ENCODE measurements around the gene TM7SF3. TPM values are rescaled to one million over a fixed set of nuclear protein-coding genes. Genes with fewer than 3 reads are reported as not detected.

Gene TM7SF3
- total and polyA plus RNA-seq, 2 donors (not counting 3 experiments of a cell fraction or from before 2014, with no cell fraction given) = 54.8 to 70.7 TPM

GRCh38 chr12:27000961-27001360, 13.2 kb downstream of the TM7SF3 start:
- ChIA-PET CTCF (interaction anchor here (0.8 to 2.3 kb wide), 6 partner anchors 10 to 555 kb away, joined by 3 to 25 read pairs (median 3); partner anchors contain the start of genes MED21 and TM7SF3), POLR2A (no interaction called here)
- Histone ChIP-seq H3K4me3 (replicated peaks in 1 of 3; ENCODE audit: insufficient read depth in 1 of 3, low read depth in 1 of 3, low read length in 3 of 3) (no peak overlapping the region), H3K27me3 (ENCODE audit: control insufficient read depth in 2 of 2, insufficient read depth in 2 of 2, low read length in 2 of 2) (no peaks in the 10 kb centered on the region), H4K20me1 (replicated peaks; ENCODE audit: control insufficient read depth, extremely low read depth, insufficient read depth, low read length) (peaks cover 3% of the 10 kb centered on the region), H3K27ac (ENCODE audit: insufficient read depth, low read depth, low read length) (no peak overlapping the region), H2AFZ (ENCODE audit: low read depth, low read length) (no peak overlapping the region), H3K79me2 (ENCODE audit: control insufficient read depth, insufficient read depth, low read length) (no peaks in the 10 kb centered on the region), H3K9ac (replicated peaks; ENCODE audit: extremely low read depth, insufficient read depth, low read length) (no peak overlapping the region), H3K4me2 (ENCODE audit: insufficient read depth, low read length) (peak overlapping the region; percentile 7), H3K4me1 (ENCODE audit: control insufficient read depth, extremely low read depth, insufficient read depth, low read length) (peaks cover 15% of the 10 kb centered on the region), H3K9me1 (replicated peaks; ENCODE audit: control insufficient read depth, extremely low read depth, insufficient read depth, low read length) (no peaks in the 10 kb centered on the region), H3K36me3 (ENCODE audit: control insufficient read depth in 2 of 2, extremely low read depth in 1 of 2, insufficient read depth in 2 of 2, low read length in 2 of 2) (no peaks in the 10 kb centered on the region), H3K9me3 (replicated peaks; ENCODE audit: control insufficient read depth, insufficient read depth, low read length) (no peaks in the 10 kb centered on the region)
- DNase-seq (ENCODE audit: low read depth, low spot score) (peak; percentile 37), FAIRE-seq (no peak)
- intact Hi-C loops (cut with micrococcal nuclease) (no loop called here), dilution Hi-C loops (cut with MboI; ENCODE audit: extremely low pct_ligation_motif_present, low sequenced_read_pairs) (no loop called here)
- BruUV-seq (replicated peaks) = no TSS peak
- TF ChIP-seq FOS (IDR thresholded peaks at IDR 0.05; ENCODE audit: borderline replicate concordance, insufficient read depth, low read length) = no peak
- no peak for TF ChIP-seq CTCF (IDR thresholded peaks at IDR 0.05; ENCODE audit: extremely low read depth in 1 of 2, insufficient read depth in 1 of 2, low read depth in 1 of 2, low read length in 2 of 2)
- TF ChIP-seq JUN (IDR thresholded peaks at IDR 0.05; ENCODE audit: borderline replicate concordance, insufficient read depth, insufficient read length, low read depth) = peak; percentile 2

DNA sequence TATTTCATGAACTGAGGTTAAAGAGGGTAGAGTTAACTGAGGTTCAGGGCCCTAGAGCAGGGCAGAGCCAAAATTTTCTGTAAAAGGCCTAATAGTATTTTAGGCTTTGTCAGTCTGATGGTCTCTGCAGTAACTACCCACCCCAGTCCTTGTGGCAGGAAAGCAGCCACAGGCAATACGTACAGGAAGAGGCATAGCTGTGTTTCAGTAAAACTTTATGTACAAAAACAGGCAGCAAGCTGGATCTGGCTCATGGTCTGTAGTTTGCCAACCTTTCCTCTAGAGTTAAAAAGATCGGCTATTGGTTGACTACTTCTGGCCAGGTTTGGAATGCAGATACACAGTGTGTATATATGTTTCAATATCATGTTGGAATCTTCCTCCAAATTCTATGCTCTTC, 17.2 kb downstream of the TM7SF3 start:
- Histone ChIP-seq H3K27ac (ENCODE audit: insufficient read depth, low read depth, low read length) (no peak overlapping the region), H3K9me3 (replicated peaks; ENCODE audit: control insufficient read depth, insufficient read depth, low read length) (no peaks in the 10 kb centered on the region), H2AFZ (ENCODE audit: low read depth, low read length) (no peak overlapping the region), H3K4me1 (ENCODE audit: control insufficient read depth, extremely low read depth, insufficient read depth, low read length) (peaks cover 15% of the 10 kb centered on the region), H3K36me3 (ENCODE audit: control insufficient read depth in 2 of 2, extremely low read depth in 1 of 2, insufficient read depth in 2 of 2, low read length in 2 of 2) (peaks cover 4 to 5% of the 10 kb centered on the region in 2 experiments), H3K4me2 (ENCODE audit: insufficient read depth, low read length) (no peak overlapping the region), H3K27me3 (ENCODE audit: control insufficient read depth in 2 of 2, insufficient read depth in 2 of 2, low read length in 2 of 2) (no peaks in the 10 kb centered on the region), H3K9ac (replicated peaks; ENCODE audit: extremely low read depth, insufficient read depth, low read length) (no peak overlapping the region), H3K4me3 (replicated peaks in 1 of 3; ENCODE audit: insufficient read depth in 1 of 3, low read depth in 1 of 3, low read length in 3 of 3) (no peak overlapping the region), H4K20me1 (replicated peaks; ENCODE audit: control insufficient read depth, extremely low read depth, insufficient read depth, low read length) (no peaks in the 10 kb centered on the region), H3K9me1 (replicated peaks; ENCODE audit: control insufficient read depth, extremely low read depth, insufficient read depth, low read length) (no peaks in the 10 kb centered on the region), H3K79me2 (ENCODE audit: control insufficient read depth, insufficient read depth, low read length) (no peaks in the 10 kb centered on the region)
- BruUV-seq (replicated peaks) = no TSS peak
- FAIRE-seq (no peak), DNase-seq (ENCODE audit: low read depth, low spot score) (no peak)
- CTCF ChIA-PET = interaction anchor here (1.1 to 1.5 kb wide), 2 partner anchors 13 to 17 kb away, joined by 3 to 5 read pairs; partner anchors contain the start of gene TM7SF3
- intact Hi-C loops (cut with micrococcal nuclease) = no loop called here
- no peak for TF ChIP-seq MYC (IDR thresholded peaks at IDR 0.05; ENCODE audit: low read depth, low read length)
- TF ChIP-seq FOS (IDR thresholded peaks at IDR 0.05; ENCODE audit: borderline replicate concordance, insufficient read depth, low read length) = no peak
- TF ChIP-seq MAX (IDR thresholded peaks at IDR 0.05; ENCODE audit: insufficient read depth, insufficient read length) = no peak
- no peak for TF ChIP-seq POLR2A (IDR thresholded peaks at IDR 0.05; ENCODE audit: low read depth, low read length)
- no peak for TF ChIP-seq EZH2 (IDR thresholded peaks at IDR 0.05; ENCODE audit: borderline replicate concordance, low read depth, low read length, severe bottlenecking)
- no peak for TF ChIP-seq CTCF (IDR thresholded peaks at IDR 0.05; ENCODE audit: extremely low read depth in 1 of 2, insufficient read depth in 1 of 2, low read depth in 1 of 2, low read length in 2 of 2)
- no peak for TF ChIP-seq POLR2AphosphoS5 (IDR thresholded peaks at IDR 0.05; ENCODE audit: insufficient read depth, low read depth, low read length)
- TF ChIP-seq JUN (IDR thresholded peaks at IDR 0.05; ENCODE audit: borderline replicate concordance, insufficient read depth, insufficient read length, low read depth) = no peak
- no peak for TF ChIP-seq GATA2 (IDR thresholded peaks at IDR 0.05; ENCODE audit: insufficient read depth, insufficient read length, low read depth, low read length)
- POLR2A ChIA-PET = no interaction called here
- dilution Hi-C loops (cut with MboI; ENCODE audit: extremely low pct_ligation_motif_present, low sequenced_read_pairs) = no loop called here

Data from endothelial cell of umbilical vein (primary cell).